Measurements from ENCODE around the gene NUCB1.

The NUCB1 gene

GRCh38 chr19:48899781-48900476 is at the start of gene NUCB1:
TSS of gene NUCB1 (plus strand) at chr19:48900312. CDS start at chr19:48900797, 485 bp downstream.
- peak within 1 kb of the TSS; percentile 96 for H3K27ac Mint-ChIP-seq
- DNase-seq (ENCODE audit: low spot score in 2 of 2) (peak; percentile 96 to 100), ATAC-seq (peak; percentile 94)
- H3K4me1 Mint-ChIP-seq, result peaks cover 42% of the 10 kb centered on the region
- peaks cover 35% of the 10 kb centered on the region for H3K36me3 Mint-ChIP-seq
- H3K9me3 Mint-ChIP-seq, result no peaks in the 10 kb centered on the region
- peak within 1 kb of the TSS; percentile 98 for H3K4me3 Mint-ChIP-seq

GRCh38 chr19:48852292-48852691 is 47.8 kb upstream of the NUCB1 start:
- no peak overlapping the region for H3K27ac Mint-ChIP-seq
- no peaks in the 10 kb centered on the region for H3K36me3 Mint-ChIP-seq

GRCh38 chr19:48853483-48853882 is 46.6 kb upstream of the NUCB1 start:
- ATAC-seq (no peak), DNase-seq (ENCODE audit: low spot score in 2 of 2) (no peak)
- Mint-ChIP-seq H3K4me3 (no peak overlapping the region), H3K9me3 (no peaks in the 10 kb centered on the region), H3K4me1 (no peaks in the 10 kb centered on the region), H3K36me3 (no peaks in the 10 kb centered on the region), H3K27ac (no peak overlapping the region)

More at GRCh38 chr19:48852292-48852691, 47.8 kb upstream of the NUCB1 start:
- ATAC-seq (no peak), DNase-seq (ENCODE audit: low spot score in 2 of 2) (no peak)
- Mint-ChIP-seq H3K4me1 (no peaks in the 10 kb centered on the region), H3K9me3 (no peaks in the 10 kb centered on the region), H3K4me3 (no peak overlapping the region)

GRCh38 chr19:48854103-48854502 is 46.0 kb upstream of the NUCB1 start:
- H3K4me1 Mint-ChIP-seq, result peaks cover 2% of the 10 kb centered on the region
- H3K36me3 Mint-ChIP-seq, result no peaks in the 10 kb centered on the region
- H3K27ac Mint-ChIP-seq, result no peak overlapping the region
- H3K4me3 Mint-ChIP-seq, result no peak overlapping the region
- no peak for DNase-seq (ENCODE audit: low spot score in 2 of 2)
- no peak for ATAC-seq
- H3K9me3 Mint-ChIP-seq, result no peaks in the 10 kb centered on the region

- H3K27ac Mint-ChIP-seq, result no peak overlapping the region
- peaks cover 6% of the 10 kb centered on the region for H3K4me1 Mint-ChIP-seq
- H3K9me3 Mint-ChIP-seq, result no peaks in the 10 kb centered on the region
- H3K4me3 Mint-ChIP-seq, result no peak overlapping the region
- H3K36me3 Mint-ChIP-seq, result no peaks in the 10 kb centered on the region
- DNase-seq (ENCODE audit: low spot score in 2 of 2), result no peak
- ATAC-seq, result no peak
Observed at GRCh38 chr19:48856921-48857320, 43.2 kb upstream of the NUCB1 start.

- peaks cover 6% of the 10 kb centered on the region for H3K4me1 Mint-ChIP-seq
- H3K4me3 Mint-ChIP-seq, result peak overlapping the region; percentile 93
- H3K36me3 Mint-ChIP-seq, result no peaks in the 10 kb centered on the region
- ATAC-seq (peak; percentile 89), DNase-seq (ENCODE audit: low spot score in 2 of 2) (peak; percentile 57 to 89)
- H3K9me3 Mint-ChIP-seq, result no peaks in the 10 kb centered on the region
- H3K27ac Mint-ChIP-seq, result peak overlapping the region; percentile 93
Observed at GRCh38 chr19:48858984-48859710, 41.0 kb upstream of the NUCB1 start.

- H3K4me3 Mint-ChIP-seq, result peak overlapping the region; percentile 93
- ATAC-seq (no peak), DNase-seq (ENCODE audit: low spot score in 2 of 2) (no peak)
- no peaks in the 10 kb centered on the region for H3K36me3 Mint-ChIP-seq
- H3K9me3 Mint-ChIP-seq, result no peaks in the 10 kb centered on the region
- peak overlapping the region; percentile 93 for H3K27ac Mint-ChIP-seq
- H3K4me1 Mint-ChIP-seq, result peaks cover 6% of the 10 kb centered on the region
Observed at GRCh38 chr19:48859711-48860572, 40.2 kb upstream of the NUCB1 start.

- H3K4me3 Mint-ChIP-seq, result no peak overlapping the region
- peaks cover 6% of the 10 kb centered on the region for H3K4me1 Mint-ChIP-seq
- ATAC-seq (no peak), DNase-seq (ENCODE audit: low spot score in 2 of 2) (no peak)
- no peak overlapping the region for H3K27ac Mint-ChIP-seq
- H3K9me3 Mint-ChIP-seq, result no peaks in the 10 kb centered on the region
- H3K36me3 Mint-ChIP-seq, result no peaks in the 10 kb centered on the region
Observed at GRCh38 chr19:48861313-48861712, 38.8 kb upstream of the NUCB1 start.

GRCh38 chr19:48862827-48863226 is 37.3 kb upstream of the NUCB1 start:
- ATAC-seq, result no peak
- DNase-seq (ENCODE audit: low spot score in 2 of 2), result no peak
- H3K36me3 Mint-ChIP-seq, result no peaks in the 10 kb centered on the region
- no peaks in the 10 kb centered on the region for H3K9me3 Mint-ChIP-seq
- H3K27ac Mint-ChIP-seq, result no peak overlapping the region
- no peak overlapping the region for H3K4me3 Mint-ChIP-seq
- peaks cover 6% of the 10 kb centered on the region for H3K4me1 Mint-ChIP-seq

GRCh38 chr19:48866692-48867091 is 33.4 kb upstream of the NUCB1 start:
- Mint-ChIP-seq H3K4me1 (peaks cover 8% of the 10 kb centered on the region), H3K36me3 (no peaks in the 10 kb centered on the region), H3K4me3 (no peak overlapping the region), H3K27ac (no peak overlapping the region), H3K9me3 (no peaks in the 10 kb centered on the region)
- no peak for ATAC-seq
- no peak for DNase-seq (ENCODE audit: low spot score in 2 of 2)

- Mint-ChIP-seq H3K4me3 (no peak overlapping the region), H3K36me3 (peaks cover 5% of the 10 kb centered on the region), H3K27ac (no peak overlapping the region), H3K4me1 (peaks cover 11% of the 10 kb centered on the region), H3K9me3 (no peaks in the 10 kb centered on the region)
- ATAC-seq (no peak), DNase-seq (ENCODE audit: low spot score in 2 of 2) (no peak)
Observed at GRCh38 chr19:48867123-48867745, 32.9 kb upstream of the NUCB1 start.

- Mint-ChIP-seq H3K4me3 (no peak overlapping the region), H3K36me3 (peaks cover 10% of the 10 kb centered on the region), H3K27ac (no peak overlapping the region), H3K9me3 (no peaks in the 10 kb centered on the region), H3K4me1 (peaks cover 16% of the 10 kb centered on the region)
- ATAC-seq (no peak), DNase-seq (ENCODE audit: low spot score in 2 of 2) (no peak)
Observed at GRCh38 chr19:48867746-48868113, 32.4 kb upstream of the NUCB1 start.

GRCh38 chr19:48868114-48868886 is 31.8 kb upstream of the NUCB1 start, which contains the start of gene PLEKHA4:
TSS of gene PLEKHA4 (minus strand) at chr19:48868617. CDS start at chr19:48867620, 997 bp downstream.
- Mint-ChIP-seq H3K36me3 (peaks cover 15% of the 10 kb centered on the region), H3K9me3 (no peaks in the 10 kb centered on the region), H3K27ac (no peak within 1 kb of the TSS), H3K4me1 (peaks cover 22% of the 10 kb centered on the region), H3K4me3 (no peak within 1 kb of the TSS)
- ATAC-seq, result no peak
- no peak for DNase-seq (ENCODE audit: low spot score in 2 of 2)

- Mint-ChIP-seq H3K4me1 (peaks cover 37% of the 10 kb centered on the region), H3K27ac (no peak overlapping the region), H3K9me3 (no peaks in the 10 kb centered on the region), H3K4me3 (no peak overlapping the region), H3K36me3 (peaks cover 33% of the 10 kb centered on the region)
- DNase-seq (ENCODE audit: low spot score in 2 of 2), result no peak
- ATAC-seq, result no peak
Observed at GRCh38 chr19:48870048-48870447, 30.1 kb upstream of the NUCB1 start.
